K562 (cell line): ENCODE results near the gene FOXN1. TPM values are rescaled to one million over a fixed set of nuclear protein-coding genes. Genes with fewer than 3 reads are reported as not detected.
A peak's percentile ranks its signal among the peaks of the same experiment; 100 is the strongest.

ENCODE experiments used
- ATAC-seq: fragments of 200-7000 bp; cut with Tn5 transposase; 3 replicates; pipeline ENCODE4 v1.9.1; 2020; ENCODE audit warnings: moderate library complexity
- BruUV-seq: library from RNA; stranded (reverse); fragments of 400-500 nt; replicated peaks from 2 replicates; lab custom pipeline; 2021; lab: Mats Ljungman, UMichigan
- CTCF ChIA-PET: fragments of 300-600 bp; formaldehyde crosslinking; extraction: SDS; loops from one replicate; lab custom pipeline; 2021; ENCODE audit warnings: low intra/inter-chr PET ratio; lab: Yijun Ruan, JAX
- POLR2A ChIA-PET: fragments of 300-600, 350-650 bp; sonication (Branson Sonifier 250); formaldehyde crosslinking; extraction: SDS; loops from one replicate; lab custom pipeline; 2021; ENCODE audit warnings: antibody characterized with exemption, inconsistent platforms; lab: Yijun Ruan, JAX
- DNase-seq, 4 experiments: peaks; one replicate each; pipeline versions ENCODE4 v3.0.0 to v3.0.0-alpha.2; 2011 to 2018; ENCODE audit warnings: low spot score in 3 of 4, mixed read lengths in 3 of 4; ENCODE audit errors: extremely low read depth in 1 of 4
- FAIRE-seq: peaks from 2 replicates; lab custom pipeline; 2011; peaks lifted over from hg19 to GRCh38; lab: Jason Lieb, UNC
- H2AFZ ChIP-seq: 2 replicates; pipeline ENCODE4 v1.6.0; 2011; ENCODE audit warnings: low read depth, low read length, control low read depth, inconsistent platforms
- H3K27ac ChIP-seq: fragments of 200-600 bp; 3 replicates; pipeline ENCODE4 v1.8.0; 2011; ENCODE audit warnings: low read depth, mild to moderate bottlenecking, control low read depth, inconsistent platforms, low read length, moderate library complexity, mixed read lengths; ENCODE audit errors: extremely low read depth
- H3K27me3 ChIP-seq, 2 experiments: fragments of 300-600 bp in 1 of 2; 2 replicates in 1 of 2; 3 replicates in 1 of 2; pipeline versions ENCODE4 v1.6.0 to v1.8.0; 2011; ENCODE audit warnings: inconsistent platforms in 2 of 2, low read length in 2 of 2, mild to moderate bottlenecking in 1 of 2, mixed read lengths in 1 of 2, moderate library complexity in 1 of 2; ENCODE audit not compliant: control insufficient read depth in 2 of 2, insufficient read depth in 2 of 2
- H3K36me3 ChIP-seq: fragments of 300-600 bp; 3 replicates; pipeline ENCODE4 v1.8.0; 2011; ENCODE audit warnings: mild to moderate bottlenecking, low read length, inconsistent platforms; ENCODE audit not compliant: control insufficient read depth, insufficient read depth
- H3K4me1 ChIP-seq, 2 experiments: fragments of 200-600 bp in 1 of 2; replicated peaks in 1 of 2; 2 replicates in 1 of 2; 3 replicates in 1 of 2; pipeline versions ENCODE4 v1.5.1 to v1.8.0; 2011; ENCODE audit warnings: inconsistent platforms in 2 of 2, low read length in 2 of 2, mild to moderate bottlenecking in 1 of 2, mixed read lengths in 1 of 2, moderate library complexity in 1 of 2; ENCODE audit not compliant: control insufficient read depth in 2 of 2, insufficient read depth in 2 of 2
- H3K4me2 ChIP-seq: 2 replicates; pipeline ENCODE4 v1.6.1; 2011; ENCODE audit warnings: low read length, control low read depth, inconsistent platforms, mixed read lengths; ENCODE audit not compliant: insufficient read depth
- H3K4me3 ChIP-seq: fragments of 200-600 bp; sonication (generic), shearing (Covaris generic); 2 replicates; pipeline ENCODE4 v1.5.1; 2016; ENCODE audit warnings: control low read depth, inconsistent platforms
- H3K79me2 ChIP-seq: fragments of 200-600 bp; 3 replicates; pipeline ENCODE4 v1.8.0; 2011; ENCODE audit warnings: low read length, inconsistent platforms; ENCODE audit not compliant: control insufficient read depth, insufficient read depth
- H3K9ac ChIP-seq, 2 experiments: 2 replicates each; pipeline versions ENCODE4 v1.6.0 to v1.6.1; 2011; ENCODE audit warnings: low read depth in 2 of 2, low read length in 2 of 2, control low read depth in 1 of 2, inconsistent platforms in 1 of 2, mild to moderate bottlenecking in 1 of 2, mixed read lengths in 1 of 2; ENCODE audit not compliant: insufficient read depth in 1 of 2
- H3K9me1 ChIP-seq: one replicate; pipeline ENCODE4 v1.6.0; 2011; ENCODE audit warnings: inconsistent platforms, mild to moderate bottlenecking, low read length, moderate library complexity; ENCODE audit not compliant: control insufficient read depth, insufficient read depth
- H3K9me3 ChIP-seq: replicated peaks from 2 replicates; pipeline ENCODE4 v1.5.1; 2011; ENCODE audit warnings: low read depth, low read length, inconsistent platforms; ENCODE audit not compliant: control insufficient read depth, insufficient read depth
- H4K20me1 ChIP-seq: replicated peaks from 2 replicates; pipeline ENCODE4 v1.6.1; 2011; ENCODE audit warnings: low read length, inconsistent platforms, mixed read lengths; ENCODE audit not compliant: control insufficient read depth, insufficient read depth
- C11orf30 ChIP-seq: fragments of 450-650 bp; IDR thresholded peaks from 2 replicates; pipeline ENCODE4 v1.6.1; 2016; ENCODE audit warnings: low read depth, mild to moderate bottlenecking
- COPS2 ChIP-seq: fragments of 450-650 bp; conservative IDR thresholded peaks from 2 replicates; pipeline ENCODE4 v1.6.1; 2016; ENCODE audit warnings: mild to moderate bottlenecking, moderate library complexity
- SPI1 ChIP-seq: IDR thresholded peaks from 2 replicates; pipeline ENCODE4 v1.6.1; 2011; ENCODE audit warnings: low read depth, low read length, control low read depth, borderline replicate concordance
- ZFP36 ChIP-seq: fragments of 150-350 bp; IDR thresholded peaks from 2 replicates; pipeline ENCODE4 v1.6.1; 2018; ENCODE audit warnings: low read length, low read depth; ENCODE audit not compliant: partially characterized antibody
- ZNF316 ChIP-seq: fragments of 450-650 bp; IDR thresholded peaks from 2 replicates; pipeline ENCODE4 v1.6.1; 2016
- ZNF785 ChIP-seq: fragments of 250-450 bp; sonication (Bioruptor Pico); IDR thresholded peaks from 2 replicates; pipeline ENCODE4 v1.4.0; 2020; ENCODE audit warnings: mild to moderate bottlenecking
- WGBS: fragments of 100-300 bp; shearing (Covaris generic); methylation state at CpG from one replicate; pipeline ENCODE4 v1.1.6; 2016; ENCODE audit warnings: low coverage, mixed read lengths; ENCODE audit not compliant: insufficient coverage; ENCODE audit errors: missing lambda C conversion rate; 5-methylcytosine and 5-hydroxymethylcytosine counted together
- in situ Hi-C: fragments of 300-500 bp; cut with MboI; formaldehyde crosslinking; loops from 4 replicates; pipeline ENCODE4 v1.15.0; 2018; ENCODE audit warnings: inconsistent platforms, mixed read lengths
- intact Hi-C: fragments of 100-400 bp; cut with micrococcal nuclease; formaldehyde crosslinking; loops from 2 replicates; pipeline ENCODE4 v1.14.2; 2022
- polyA plus RNA-seq, 8 experiments: library from polyadenylated mRNA; depleted of rRNA in 4 of 8; stranded (reverse) in 5 of 8; unstranded in 3 of 8; fragments of >200 nt; fragmentation: Nextera tagmentation in 2 of 8; fragmentation: Illumina TruSeq in 1 of 8; extraction: Ambion mirVana in 2 of 8; extraction: Trizol in 1 of 8; gene quantifications; 2 replicates each; pipeline versions ENCODE4 v1.2.1 to v1.2.3, GENCODE V29; 2011 to 2014; ENCODE audit warnings: inconsistent platforms in 1 of 8, missing spikeins in 1 of 8
- total RNA-seq, 7 experiments: library from RNA; depleted of rRNA in 6 of 7; stranded (reverse); fragments of >200 nt in 6 of 7; fragmentation: Illumina TruSeq in 2 of 7; extraction: Trizol in 2 of 7; gene quantifications; 2 replicates each; pipeline versions ENCODE4 v1.2.1 to v1.2.3, GENCODE V29; 2011 to 2021; ENCODE audit warnings: low replicate concordance in 1 of 7

The FOXN1 gene
- total and polyA plus RNA-seq, 9 of the 15 experiments (the other 6 are each of a cell fraction or from before 2014, with no cell fraction given) = not detected

DNA sequence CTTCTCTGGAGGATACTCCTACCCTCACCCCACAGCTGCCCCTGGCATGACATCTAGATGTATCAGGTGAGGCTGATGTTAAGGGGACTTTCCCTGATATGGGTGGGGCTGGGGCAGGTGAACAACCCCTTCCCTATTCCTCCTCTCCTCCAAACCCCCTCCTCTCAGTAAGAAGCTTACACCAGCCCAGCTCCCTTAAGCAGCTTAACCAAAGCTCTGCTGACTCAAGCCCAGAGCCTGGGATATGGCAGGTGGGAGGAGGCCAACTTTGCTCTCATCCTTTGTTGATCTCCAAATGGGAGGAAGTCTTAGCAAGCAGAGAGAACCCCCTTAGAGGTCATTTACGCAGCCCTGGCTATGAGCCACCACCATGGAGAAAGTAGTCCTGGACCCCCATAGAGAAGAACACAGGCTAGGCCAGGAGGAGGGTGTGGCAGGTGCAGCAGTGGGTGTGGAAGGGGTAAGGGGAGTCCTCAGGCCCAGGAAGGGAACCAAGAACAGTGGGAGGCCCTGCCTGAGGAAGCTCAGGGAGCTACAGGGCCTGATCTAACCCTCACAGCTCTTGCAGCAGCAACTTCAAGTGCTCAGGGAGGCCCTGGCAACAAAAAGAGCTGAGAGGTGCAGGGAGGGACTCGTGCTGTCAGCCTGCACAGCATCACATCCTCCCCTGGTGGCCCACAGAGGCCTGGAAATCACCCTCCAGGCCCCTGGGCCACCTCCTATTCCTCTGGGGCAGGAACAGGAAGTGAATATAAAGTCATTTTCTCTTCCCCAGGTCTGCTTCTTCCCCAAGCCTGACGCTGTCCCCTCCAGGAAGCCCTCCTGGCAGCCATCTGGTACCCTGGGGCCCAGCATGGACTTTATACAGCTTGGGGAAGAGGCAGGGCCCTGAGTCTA lies 43.3 kb downstream of the FOXN1 start:
- no TSS peak for BruUV-seq
- H3K9me1 ChIP-seq = peaks cover 4% of the 10 kb centered on the region
- no peak overlapping the region for H3K4me2 ChIP-seq
- H3K79me2 ChIP-seq = peaks cover 3% of the 10 kb centered on the region; the same call in 2 of the 3 replicates
- H4K20me1 ChIP-seq = peaks cover 4% of the 10 kb centered on the region
- H2AFZ ChIP-seq = no peak overlapping the region
- H3K36me3 ChIP-seq = peaks cover 20% of the 10 kb centered on the region
- in situ Hi-C loops (no loop called here), intact Hi-C loops (loop anchor here (5.0 kb wide), 1 partner anchor 37 kb away; no protein-coding TSS in a partner anchor)
- H3K27ac ChIP-seq = no peak overlapping the region
- ChIA-PET CTCF (interaction anchor here (0.6 kb wide), 1 partner anchor 161 kb away, joined by 3 read pairs; no protein-coding TSS in a partner anchor), POLR2A (interaction anchor here (0.5 to 1.5 kb wide), 2 partner anchors 18 to 54 kb away, joined by 3 to 6 read pairs; no protein-coding TSS in a partner anchor)
- DNase-seq (no peak), ATAC-seq (no peak), FAIRE-seq (no peak)
- H3K9me3 ChIP-seq = no peaks in the 10 kb centered on the region
- H3K27me3 ChIP-seq = no peaks in the 10 kb centered on the region
- H3K4me1 ChIP-seq = peaks cover 13 to 27% of the 10 kb centered on the region in 2 experiments; a peak in 4 of 5 replicates
- WGBS = 51% methylated on average over 3 of the region's 3 CpGs
- H3K4me3 ChIP-seq = no peak overlapping the region
- TF ChIP-seq SPI1 (peak; percentile 42; the same call in 1 of the 2 replicates), ZFP36 (peak; percentile 70), C11orf30 (no peak)
- H3K9ac ChIP-seq = peak overlapping the region in 1 of 2 experiments; percentile 59; a peak in 1 of 4 replicates

- ATAC-seq (no peak), DNase-seq (no peak), FAIRE-seq (peak; percentile 42)
- H3K4me3 ChIP-seq = no peak overlapping the region
- no peak overlapping the region for H3K27ac ChIP-seq
- peaks cover 3% of the 10 kb centered on the region; the same call in 2 of the 3 replicates for H3K79me2 ChIP-seq
- peaks cover 4% of the 10 kb centered on the region for H3K9me1 ChIP-seq
- ChIA-PET POLR2A (interaction anchor here (0.6 to 1.5 kb wide), 8 partner anchors 8 to 197 kb away, joined by 3 to 6 read pairs (median 4); partner anchors contain the start of gene POLDIP2), CTCF (no interaction called here)
- no peak overlapping the region for H2AFZ ChIP-seq
- TF ChIP-seq COPS2 (no peak), ZNF785 (CRISPR knock-in tag) (no peak), ZNF316 (no peak)
- peaks cover 4% of the 10 kb centered on the region for H4K20me1 ChIP-seq
- no TSS peak for BruUV-seq
- peaks cover 34% of the 10 kb centered on the region for H3K36me3 ChIP-seq
- H3K9me3 ChIP-seq = no peaks in the 10 kb centered on the region
- WGBS = no CpG with 5 or more reads among the region's 1 CpG
- no peaks in the 10 kb centered on the region for H3K27me3 ChIP-seq
- H3K4me2 ChIP-seq = no peak overlapping the region
- H3K9ac ChIP-seq = peak overlapping the region in 1 of 2 experiments; percentile 41; a peak in 1 of 4 replicates
- in situ Hi-C loops (no loop called here), intact Hi-C loops (no loop called here)
- H3K4me1 ChIP-seq = peaks cover 13 to 27% of the 10 kb centered on the region in 2 experiments; a peak in 4 of 5 replicates
Measured at GRCh38 chr17:28550858-28551257, 44.7 kb downstream of the FOXN1 start.
